K562 (cell line): ENCODE results near the gene KLHDC7B. TPM values are rescaled to one million over a fixed set of nuclear protein-coding genes. Genes with fewer than 3 reads are reported as not detected.
A peak's percentile ranks its signal among the peaks of the same experiment; 100 is the strongest.

Source experiments
- ATAC-seq: fragments of 200-7000 bp; cut with Tn5 transposase; 3 replicates; pipeline ENCODE4 v1.9.1; 2020; ENCODE audit warnings: moderate library complexity
- BruUV-seq: library from RNA; stranded (reverse); fragments of 400-500 nt; replicated peaks from 2 replicates; lab custom pipeline; 2021; lab: Mats Ljungman, UMichigan
- CTCF ChIA-PET: fragments of 300-600 bp; formaldehyde crosslinking; extraction: SDS; loops from one replicate; lab custom pipeline; 2021; ENCODE audit warnings: low intra/inter-chr PET ratio; lab: Yijun Ruan, JAX
- POLR2A ChIA-PET: fragments of 300-600, 350-650 bp; sonication (Branson Sonifier 250); formaldehyde crosslinking; extraction: SDS; loops from one replicate; lab custom pipeline; 2021; ENCODE audit warnings: antibody characterized with exemption, inconsistent platforms; lab: Yijun Ruan, JAX
- DNase-seq, 4 experiments: peaks; one replicate each; pipeline versions ENCODE4 v3.0.0 to v3.0.0-alpha.2; 2011 to 2018; ENCODE audit warnings: low spot score in 3 of 4, mixed read lengths in 3 of 4; ENCODE audit errors: extremely low read depth in 1 of 4
- FAIRE-seq: peaks from 2 replicates; lab custom pipeline; 2011; peaks lifted over from hg19 to GRCh38; lab: Jason Lieb, UNC
- H2AFZ ChIP-seq: 2 replicates; pipeline ENCODE4 v1.6.0; 2011; ENCODE audit warnings: low read depth, low read length, control low read depth, inconsistent platforms
- H3K27ac ChIP-seq: fragments of 200-600 bp; 3 replicates; pipeline ENCODE4 v1.8.0; 2011; ENCODE audit warnings: low read depth, mild to moderate bottlenecking, control low read depth, inconsistent platforms, low read length, moderate library complexity, mixed read lengths; ENCODE audit errors: extremely low read depth
- H3K27me3 ChIP-seq, 2 experiments: fragments of 300-600 bp in 1 of 2; 2 replicates in 1 of 2; 3 replicates in 1 of 2; pipeline versions ENCODE4 v1.6.0 to v1.8.0; 2011; ENCODE audit warnings: inconsistent platforms in 2 of 2, low read length in 2 of 2, mild to moderate bottlenecking in 1 of 2, mixed read lengths in 1 of 2, moderate library complexity in 1 of 2; ENCODE audit not compliant: control insufficient read depth in 2 of 2, insufficient read depth in 2 of 2
- H3K36me3 ChIP-seq: fragments of 300-600 bp; 3 replicates; pipeline ENCODE4 v1.8.0; 2011; ENCODE audit warnings: mild to moderate bottlenecking, low read length, inconsistent platforms; ENCODE audit not compliant: control insufficient read depth, insufficient read depth
- H3K4me1 ChIP-seq, 2 experiments: fragments of 200-600 bp in 1 of 2; replicated peaks in 1 of 2; 2 replicates in 1 of 2; 3 replicates in 1 of 2; pipeline versions ENCODE4 v1.5.1 to v1.8.0; 2011; ENCODE audit warnings: inconsistent platforms in 2 of 2, low read length in 2 of 2, mild to moderate bottlenecking in 1 of 2, mixed read lengths in 1 of 2, moderate library complexity in 1 of 2; ENCODE audit not compliant: control insufficient read depth in 2 of 2, insufficient read depth in 2 of 2
- H3K4me2 ChIP-seq: 2 replicates; pipeline ENCODE4 v1.6.1; 2011; ENCODE audit warnings: low read length, control low read depth, inconsistent platforms, mixed read lengths; ENCODE audit not compliant: insufficient read depth
- H3K4me3 ChIP-seq: fragments of 200-600 bp; sonication (generic), shearing (Covaris generic); 2 replicates; pipeline ENCODE4 v1.5.1; 2016; ENCODE audit warnings: control low read depth, inconsistent platforms
- H3K79me2 ChIP-seq: fragments of 200-600 bp; 3 replicates; pipeline ENCODE4 v1.8.0; 2011; ENCODE audit warnings: low read length, inconsistent platforms; ENCODE audit not compliant: control insufficient read depth, insufficient read depth
- H3K9ac ChIP-seq, 2 experiments: 2 replicates each; pipeline versions ENCODE4 v1.6.0 to v1.6.1; 2011; ENCODE audit warnings: low read depth in 2 of 2, low read length in 2 of 2, control low read depth in 1 of 2, inconsistent platforms in 1 of 2, mild to moderate bottlenecking in 1 of 2, mixed read lengths in 1 of 2; ENCODE audit not compliant: insufficient read depth in 1 of 2
- H3K9me1 ChIP-seq: one replicate; pipeline ENCODE4 v1.6.0; 2011; ENCODE audit warnings: inconsistent platforms, mild to moderate bottlenecking, low read length, moderate library complexity; ENCODE audit not compliant: control insufficient read depth, insufficient read depth
- H3K9me3 ChIP-seq: replicated peaks from 2 replicates; pipeline ENCODE4 v1.5.1; 2011; ENCODE audit warnings: low read depth, low read length, inconsistent platforms; ENCODE audit not compliant: control insufficient read depth, insufficient read depth
- H4K20me1 ChIP-seq: replicated peaks from 2 replicates; pipeline ENCODE4 v1.6.1; 2011; ENCODE audit warnings: low read length, inconsistent platforms, mixed read lengths; ENCODE audit not compliant: control insufficient read depth, insufficient read depth
- BCOR ChIP-seq: fragments of 450-650 bp; IDR thresholded peaks from 2 replicates; pipeline ENCODE4 v1.6.1; 2016
- BRD4 ChIP-seq: fragments of 200-600 bp; sonication (generic); IDR thresholded peaks from 2 replicates; pipeline ENCODE4 v1.6.1; 2017; ENCODE audit warnings: inconsistent platforms
- NUFIP1 ChIP-seq: fragments of 450-650 bp; IDR thresholded peaks from 2 replicates; pipeline ENCODE4 v1.6.1; 2018; ENCODE audit not compliant: partially characterized antibody
- RBM14 ChIP-seq: fragments of 200-400 bp; formaldehyde crosslinking; IDR thresholded peaks from 2 replicates; pipeline ENCODE4 v1.6.1; 2018; ENCODE audit warnings: low read depth, mild to moderate bottlenecking, low read length, moderate library complexity, borderline replicate concordance; ENCODE audit not compliant: insufficient read depth
- RBM39 ChIP-seq: fragments of 200-400 bp; formaldehyde crosslinking; optimal IDR thresholded peaks from 2 replicates; pipeline ENCODE3; 2018; ENCODE audit warnings: low read depth, low read length
- TCF7 ChIP-seq: sonication (generic); IDR thresholded peaks from 2 replicates; pipeline ENCODE4 v1.6.1; 2016; ENCODE audit warnings: antibody characterized with exemption, borderline replicate concordance
- ZNF316 ChIP-seq: fragments of 450-650 bp; IDR thresholded peaks from 2 replicates; pipeline ENCODE4 v1.6.1; 2016
- ZNF408 ChIP-seq: fragments of 250-450 bp; sonication (Bioruptor Pico); IDR thresholded peaks from 2 replicates; pipeline ENCODE4 v1.4.0; 2020; ENCODE audit warnings: low read depth, mild to moderate bottlenecking, moderate library complexity
- ZNF707 ChIP-seq: fragments of 250-450 bp; sonication (Bioruptor Pico); conservative IDR thresholded peaks from 2 replicates; pipeline ENCODE4 v1.8.0; 2022; ENCODE audit warnings: inconsistent platforms, mild to moderate bottlenecking, moderate library complexity
- WGBS: fragments of 100-300 bp; shearing (Covaris generic); methylation state at CpG from one replicate; pipeline ENCODE4 v1.1.6; 2016; ENCODE audit warnings: low coverage, mixed read lengths; ENCODE audit not compliant: insufficient coverage; ENCODE audit errors: missing lambda C conversion rate; 5-methylcytosine and 5-hydroxymethylcytosine counted together
- in situ Hi-C: fragments of 300-500 bp; cut with MboI; formaldehyde crosslinking; loops from 4 replicates; pipeline ENCODE4 v1.15.0; 2018; ENCODE audit warnings: inconsistent platforms, mixed read lengths
- intact Hi-C: fragments of 100-400 bp; cut with micrococcal nuclease; formaldehyde crosslinking; loops from 2 replicates; pipeline ENCODE4 v1.14.2; 2022
- polyA plus RNA-seq, 8 experiments: library from polyadenylated mRNA; depleted of rRNA in 4 of 8; stranded (reverse) in 5 of 8; unstranded in 3 of 8; fragments of >200 nt; fragmentation: Nextera tagmentation in 2 of 8; fragmentation: Illumina TruSeq in 1 of 8; extraction: Ambion mirVana in 2 of 8; extraction: Trizol in 1 of 8; gene quantifications; 2 replicates each; pipeline versions ENCODE4 v1.2.1 to v1.2.3, GENCODE V29; 2011 to 2014; ENCODE audit warnings: inconsistent platforms in 1 of 8, missing spikeins in 1 of 8
- total RNA-seq, 7 experiments: library from RNA; depleted of rRNA in 6 of 7; stranded (reverse); fragments of >200 nt in 6 of 7; fragmentation: Illumina TruSeq in 2 of 7; extraction: Trizol in 2 of 7; gene quantifications; 2 replicates each; pipeline versions ENCODE4 v1.2.1 to v1.2.3, GENCODE V29; 2011 to 2021; ENCODE audit warnings: low replicate concordance in 1 of 7
- TF ChIP-seq, protein P1 (sequence below): fragments of 450-650 bp; conservative IDR thresholded peaks from 2 replicates; pipeline ENCODE4 v1.6.1; 2016; ENCODE audit warnings: missing genetic modification characterization, low read depth, mild to moderate bottlenecking, control low read depth, missing compliant biosample characterization
- TF ChIP-seq, protein P2 (sequence below), 2 experiments: fragments of 450-650 bp in 1 of 2; sonication (generic) in 1 of 2; formaldehyde crosslinking in 1 of 2; IDR thresholded peaks; 2 replicates each; pipeline versions ENCODE4 v1.7.1 to v1.9.0; 2016 to 2022; ENCODE audit warnings: inconsistent platforms in 1 of 2, mild to moderate bottlenecking in 1 of 2, missing genetic modification reagents in 1 of 2

KLHDC7B gene
- total and polyA plus RNA-seq, 9 of the 15 experiments (the other 6 are each of a cell fraction or from before 2014, with no cell fraction given), result 0.04 to 0.22 (median 0.05) TPM; not detected in 4

DNA sequence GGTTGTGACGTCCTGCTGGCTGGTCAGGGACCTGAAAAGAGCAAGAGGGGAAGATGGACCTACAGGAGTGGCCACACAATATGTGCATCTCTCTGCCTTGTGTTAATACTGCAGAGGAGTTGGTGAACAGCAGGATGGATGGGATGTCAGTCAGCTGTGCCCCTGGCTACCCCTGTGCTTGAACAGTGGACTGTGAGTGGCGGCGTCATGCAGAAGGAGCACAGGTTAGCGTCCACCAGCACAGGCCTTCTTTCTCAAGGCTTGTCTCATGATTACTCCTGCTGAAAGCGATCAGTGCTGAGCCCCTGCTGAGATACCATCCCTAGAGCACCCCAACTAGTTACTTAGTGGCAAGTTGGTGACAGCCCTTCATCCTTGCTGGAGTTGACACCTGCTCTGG, 40.7 kb downstream of the KLHDC7B start:
- Histone ChIP-seq H4K20me1 (no peaks in the 10 kb centered on the region), H3K9ac (no peak overlapping the region), H3K4me3 (no peak overlapping the region), H3K79me2 (peaks cover 6% of the 10 kb centered on the region; the same call in 2 of the 3 replicates), H2AFZ (no peak overlapping the region), H3K27me3 (peaks cover 0 to 4% of the 10 kb centered on the region in 2 experiments; a peak in 2 of 5 replicates), H3K4me2 (peak overlapping the region; percentile 55; the same call in 1 of the 2 replicates), H3K9me1 (no peaks in the 10 kb centered on the region), H3K27ac (no peak overlapping the region), H3K36me3 (no peaks in the 10 kb centered on the region), H3K4me1 (peaks cover 15 to 18% of the 10 kb centered on the region in 2 experiments; a peak in 4 of 5 replicates), H3K9me3 (no peaks in the 10 kb centered on the region)
- in situ Hi-C loops, result no loop called here
- ChIA-PET CTCF (no interaction called here), POLR2A (interaction anchor here (2.7 kb wide), 1 partner anchor 20 kb away, joined by 8 read pairs; no protein-coding TSS in a partner anchor)
- FAIRE-seq, result no peak
- intact Hi-C loops, result no loop called here
- 32% methylated on average over 5 of the region's 5 CpGs for WGBS
- no TSS peak for BruUV-seq
- no peak for ATAC-seq
- no peak for DNase-seq
- no peak for TF ChIP-seq TCF7
- TF ChIP-seq RBM39, result no peak
- TF ChIP-seq NUFIP1, result no peak
- no peak for TF ChIP-seq BRD4
- no peak for TF ChIP-seq ZNF707 (CRISPR knock-in tag)
- TF ChIP-seq BCOR, result no peak
- TF ChIP-seq, protein P1, sequence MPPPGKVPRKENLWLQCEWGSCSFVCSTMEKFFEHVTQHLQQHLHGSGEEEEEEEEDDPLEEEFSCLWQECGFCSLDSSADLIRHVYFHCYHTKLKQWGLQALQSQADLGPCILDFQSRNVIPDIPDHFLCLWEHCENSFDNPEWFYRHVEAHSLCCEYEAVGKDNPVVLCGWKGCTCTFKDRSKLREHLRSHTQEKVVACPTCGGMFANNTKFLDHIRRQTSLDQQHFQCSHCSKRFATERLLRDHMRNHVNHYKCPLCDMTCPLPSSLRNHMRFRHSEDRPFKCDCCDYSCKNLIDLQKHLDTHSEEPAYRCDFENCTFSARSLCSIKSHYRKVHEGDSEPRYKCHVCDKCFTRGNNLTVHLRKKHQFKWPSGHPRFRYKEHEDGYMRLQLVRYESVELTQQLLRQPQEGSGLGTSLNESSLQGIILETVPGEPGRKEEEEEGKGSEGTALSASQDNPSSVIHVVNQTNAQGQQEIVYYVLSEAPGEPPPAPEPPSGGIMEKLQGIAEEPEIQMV (tag), result no peak
- TF ChIP-seq, protein P2, sequence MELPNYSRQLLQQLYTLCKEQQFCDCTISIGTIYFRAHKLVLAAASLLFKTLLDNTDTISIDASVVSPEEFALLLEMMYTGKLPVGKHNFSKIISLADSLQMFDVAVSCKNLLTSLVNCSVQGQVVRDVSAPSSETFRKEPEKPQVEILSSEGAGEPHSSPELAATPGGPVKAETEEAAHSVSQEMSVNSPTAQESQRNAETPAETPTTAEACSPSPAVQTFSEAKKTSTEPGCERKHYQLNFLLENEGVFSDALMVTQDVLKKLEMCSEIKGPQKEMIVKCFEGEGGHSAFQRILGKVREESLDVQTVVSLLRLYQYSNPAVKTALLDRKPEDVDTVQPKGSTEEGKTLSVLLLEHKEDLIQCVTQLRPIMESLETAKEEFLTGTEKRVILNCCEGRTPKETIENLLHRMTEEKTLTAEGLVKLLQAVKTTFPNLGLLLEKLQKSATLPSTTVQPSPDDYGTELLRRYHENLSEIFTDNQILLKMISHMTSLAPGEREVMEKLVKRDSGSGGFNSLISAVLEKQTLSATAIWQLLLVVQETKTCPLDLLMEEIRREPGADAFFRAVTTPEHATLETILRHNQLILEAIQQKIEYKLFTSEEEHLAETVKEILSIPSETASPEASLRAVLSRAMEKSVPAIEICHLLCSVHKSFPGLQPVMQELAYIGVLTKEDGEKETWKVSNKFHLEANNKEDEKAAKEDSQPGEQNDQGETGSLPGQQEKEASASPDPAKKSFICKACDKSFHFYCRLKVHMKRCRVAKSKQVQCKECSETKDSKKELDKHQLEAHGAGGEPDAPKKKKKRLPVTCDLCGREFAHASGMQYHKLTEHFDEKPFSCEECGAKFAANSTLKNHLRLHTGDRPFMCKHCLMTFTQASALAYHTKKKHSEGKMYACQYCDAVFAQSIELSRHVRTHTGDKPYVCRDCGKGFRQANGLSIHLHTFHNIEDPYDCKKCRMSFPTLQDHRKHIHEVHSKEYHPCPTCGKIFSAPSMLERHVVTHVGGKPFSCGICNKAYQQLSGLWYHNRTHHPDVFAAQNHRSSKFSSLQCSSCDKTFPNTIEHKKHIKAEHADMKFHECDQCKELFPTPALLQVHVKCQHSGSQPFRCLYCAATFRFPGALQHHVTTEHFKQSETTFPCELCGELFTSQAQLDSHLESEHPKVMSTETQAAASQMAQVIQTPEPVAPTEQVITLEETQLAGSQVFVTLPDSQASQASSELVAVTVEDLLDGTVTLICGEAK (IDR thresholded peaks at IDR 0.05), result no peak
- TF ChIP-seq, protein P2 (CRISPR knock-in tag; IDR thresholded peaks at IDR 0.05), result no peak
- TF ChIP-seq ZNF408 (CRISPR knock-in tag), result no peak
- TF ChIP-seq ZNF316, result no peak
- TF ChIP-seq RBM14, result no peak
